GM23248 (cell line): ENCODE measurements around the gene SNX20.

Source experiments
- EZH2 ChIP-seq: fragments of 200-600 bp; sonication (generic); IDR thresholded peaks from 2 replicates; pipeline ENCODE4 v1.6.1; 2018; ENCODE audit warnings: antibody characterized with exemption, mild to moderate bottlenecking; ENCODE audit not compliant: insufficient read depth, poor library complexity, severe bottlenecking
- EZH2phosphoT487 ChIP-seq: fragments of 200-600 bp; sonication (generic); IDR thresholded peaks from 2 replicates; pipeline ENCODE4 v1.6.1; 2018; ENCODE audit warnings: antibody characterized with exemption, moderate library complexity, mild to moderate bottlenecking, low read depth; ENCODE audit not compliant: insufficient read depth

DNA sequence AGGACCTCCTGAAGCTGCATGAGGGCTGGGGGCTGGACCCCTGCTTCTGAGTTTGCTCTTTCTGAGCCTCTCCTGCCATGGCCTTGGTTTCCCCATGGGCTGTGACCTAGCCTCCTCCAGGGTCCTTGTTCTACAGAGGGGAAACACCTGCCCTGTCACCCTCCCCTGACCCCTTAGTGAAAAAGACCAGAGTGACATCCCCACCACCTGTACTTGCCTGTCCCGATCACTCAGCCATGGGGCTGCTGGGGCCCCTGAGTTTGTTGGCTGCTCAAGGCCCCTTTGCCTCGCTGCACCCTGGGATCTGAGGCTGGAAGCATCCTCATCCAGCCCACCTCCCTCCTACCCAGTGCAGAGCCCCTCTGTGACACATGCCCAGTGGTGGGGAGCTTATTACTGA is 13.1 kb upstream of the SNX20 start:
- TF ChIP-seq EZH2, result no peak
- no peak for TF ChIP-seq EZH2phosphoT487
